SU-DHL-6 (cell line): ENCODE data around the gene PCARE.
"Not testable (repeated sequence)": the region's sequence is repeated elsewhere in the genome, so short reads cannot be mapped to it uniquely, and the experiment has no call there.

Experiments
- CTCF ChIP-seq: fragments of 200-600 bp; sonication (generic); IDR thresholded peaks from one replicate; pipeline ENCODE4 v1.5.1; 2017; ENCODE audit warnings: antibody characterized with exemption, mild to moderate bottlenecking, low read length, moderate library complexity; ENCODE audit not compliant: insufficient read depth, poor library complexity, severe bottlenecking
- EZH2phosphoT487 ChIP-seq: fragments of 200-600 bp; sonication (generic), shearing (Covaris generic); conservative IDR thresholded peaks from 2 replicates; pipeline ENCODE4 v1.6.1; 2018; ENCODE audit warnings: mild to moderate bottlenecking, antibody characterized with exemption, low read length, moderate library complexity, mixed read lengths

DNA sequence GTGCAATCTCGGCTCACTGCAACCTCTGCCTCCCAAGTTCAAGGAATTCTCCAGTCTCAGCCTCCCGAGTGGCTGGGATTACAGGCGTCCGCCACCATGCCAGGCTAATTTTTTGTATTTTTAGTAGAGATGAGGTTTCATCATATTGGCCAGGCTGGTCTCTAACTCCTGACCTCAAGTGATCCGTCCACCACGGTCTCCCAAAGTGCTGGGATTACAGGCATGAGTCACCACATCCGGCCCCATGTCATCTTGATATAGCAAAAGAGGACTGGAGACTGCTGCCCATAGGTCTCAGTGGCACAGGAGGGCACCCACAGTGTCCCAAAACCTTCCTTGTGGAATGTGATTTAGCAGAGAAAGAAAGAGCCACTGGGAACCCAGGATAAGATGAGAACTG is 16.0 kb upstream of the PCARE start:
- TF ChIP-seq CTCF, EZH2phosphoT487: not testable (repeated sequence)
